ENCODE measurements around the gene FBXW4.

DNA sequence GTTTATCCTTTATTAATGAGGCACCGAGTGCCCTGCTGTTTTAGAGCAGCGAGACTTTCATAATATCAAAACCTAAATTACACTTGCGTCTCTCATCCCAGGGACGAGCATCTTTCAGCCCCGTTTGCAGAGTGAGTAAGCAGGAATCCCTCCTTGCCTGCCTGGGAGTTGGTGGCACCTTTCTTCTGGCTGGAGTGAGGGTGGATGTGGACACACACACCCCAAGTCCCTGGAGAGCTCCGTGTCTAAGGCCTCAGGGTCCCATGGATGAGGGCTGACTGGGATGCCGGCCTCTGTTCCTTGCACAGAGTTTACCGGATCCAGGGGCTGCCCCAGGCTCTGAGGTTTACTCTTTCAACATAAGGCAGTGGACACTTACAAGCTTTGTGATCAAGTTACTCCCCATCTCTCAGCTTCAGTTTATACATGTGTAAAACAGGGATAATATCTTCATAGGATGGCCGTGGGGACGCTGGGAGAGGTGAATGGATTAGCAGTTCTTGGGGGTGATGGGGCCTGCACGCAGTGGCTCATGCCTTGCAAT, 131.4 kb downstream of the FBXW4 start:
- TF ChIP-seq POLR2A (IDR thresholded peaks at IDR 0.05; ENCODE audit: low read depth, low read length) (no peak), TAF1 (IDR thresholded peaks at IDR 0.05; ENCODE audit: low read depth, low read length) (no peak), POLR2AphosphoS5 (IDR thresholded peaks at IDR 0.05; ENCODE audit: low read depth, low read length) (no peak), SPI1 (IDR thresholded peaks at IDR 0.05; ENCODE audit: low read depth, low read length) (no peak), POU2F2 (IDR thresholded peaks at IDR 0.05; ENCODE audit: low read depth, low read length) (no peak), PAX5 (IDR thresholded peaks at IDR 0.05; ENCODE audit: insufficient read depth, low read length, severe bottlenecking) (no peak)

Measured in GM12891 (cell line).